H9 (cell line): ENCODE data around the gene FANCE. TPM values are rescaled to one million over a fixed set of nuclear protein-coding genes. Genes with fewer than 3 reads are reported as not detected.
A peak's percentile ranks its signal among the peaks of the same experiment; 100 is the strongest.

Experiments
- DNase-seq: peaks from one replicate; pipeline ENCODE4 v3.0.0-alpha.2; 2017
- H2AFZ ChIP-seq: one replicate; pipeline ENCODE4 v1.6.1; 2013; ENCODE audit warnings: mild to moderate bottlenecking, low read length, control low read depth, moderate library complexity
- H2AK5ac ChIP-seq: 2 replicates; pipeline ENCODE4 v1.6.1; 2013; ENCODE audit warnings: low read length, control low read depth, mixed read lengths; ENCODE audit not compliant: insufficient read length
- H2BK120ac ChIP-seq: one replicate; pipeline ENCODE4 v1.6.1; 2013; ENCODE audit warnings: low read depth, mild to moderate bottlenecking, low read length, control low read depth, inconsistent platforms; ENCODE audit not compliant: poor library complexity, severe bottlenecking
- H2BK12ac ChIP-seq: 2 replicates; pipeline ENCODE4 v1.6.1; 2013; ENCODE audit warnings: low read length, control low read depth, mixed read lengths, low read depth; ENCODE audit not compliant: insufficient read length
- H2BK15ac ChIP-seq: 2 replicates; pipeline ENCODE4 v1.6.1; 2013; ENCODE audit warnings: low read depth, low read length, control low read depth
- H2BK20ac ChIP-seq: one replicate; pipeline ENCODE4 v1.6.1; 2013; ENCODE audit warnings: low read depth, mild to moderate bottlenecking, low read length, control low read depth, inconsistent platforms; ENCODE audit not compliant: poor library complexity, severe bottlenecking
- H2BK5ac ChIP-seq: 2 replicates; pipeline ENCODE4 v1.6.1; 2013; ENCODE audit warnings: low read length, control low read depth, mixed read lengths; ENCODE audit not compliant: insufficient read length
- H3K14ac ChIP-seq: 2 replicates; pipeline ENCODE4 v1.6.1; 2013; ENCODE audit warnings: low read length, control low read depth; ENCODE audit not compliant: insufficient read depth
- H3K18ac ChIP-seq: 2 replicates; pipeline ENCODE4 v1.6.1; 2013; ENCODE audit warnings: low read depth, mild to moderate bottlenecking, mixed read lengths, low read length, control low read depth; ENCODE audit not compliant: insufficient read length
- H3K23ac ChIP-seq: 2 replicates; pipeline ENCODE4 v1.6.1; 2013; ENCODE audit warnings: low read length, control low read depth, mixed read lengths, low read depth; ENCODE audit not compliant: insufficient read length
- H3K23me2 ChIP-seq: 2 replicates; pipeline ENCODE4 v1.6.1; 2013; ENCODE audit warnings: low read depth, mild to moderate bottlenecking, mixed read lengths, low read length, control low read depth; ENCODE audit not compliant: insufficient read length, poor library complexity, severe bottlenecking
- H3K27ac ChIP-seq: 2 replicates; pipeline ENCODE4 v1.5.1; 2013; ENCODE audit warnings: low read length, control low read depth, mixed read lengths, low read depth; ENCODE audit not compliant: insufficient read length
- H3K27me3 ChIP-seq: 2 replicates; pipeline ENCODE4 v1.6.1; 2013; ENCODE audit warnings: low read length, control low read depth, inconsistent platforms; ENCODE audit not compliant: insufficient read depth
- H3K4ac ChIP-seq: 2 replicates; pipeline ENCODE4 v1.6.1; 2013; ENCODE audit warnings: low read depth, mild to moderate bottlenecking, control low read depth, inconsistent platforms, low read length, moderate library complexity
- H3K4me1 ChIP-seq: 2 replicates; pipeline ENCODE4 v1.6.1; 2013; ENCODE audit warnings: low read length, control low read depth, inconsistent platforms; ENCODE audit not compliant: insufficient read depth
- H3K4me2 ChIP-seq: 2 replicates; pipeline ENCODE4 v1.6.1; 2013; ENCODE audit warnings: low read length, control low read depth, mixed read lengths; ENCODE audit not compliant: insufficient read length, insufficient read depth
- H3K56ac ChIP-seq: 2 replicates; pipeline ENCODE4 v1.6.1; 2013; ENCODE audit warnings: low read depth, mild to moderate bottlenecking, mixed read lengths, low read length, control low read depth; ENCODE audit not compliant: insufficient read length
- H3K79me1 ChIP-seq: 2 replicates; pipeline ENCODE4 v1.6.1; 2013; ENCODE audit warnings: low read depth, mild to moderate bottlenecking, moderate library complexity, low read length, control low read depth, inconsistent platforms; ENCODE audit not compliant: insufficient read depth, poor library complexity, severe bottlenecking
- H3K79me2 ChIP-seq: 2 replicates; pipeline ENCODE4 v1.6.1; 2013; ENCODE audit warnings: low read length, control low read depth, inconsistent platforms; ENCODE audit not compliant: insufficient read depth
- H3K9ac ChIP-seq: 2 replicates; pipeline ENCODE4 v1.6.1; 2013; ENCODE audit warnings: low read length, control low read depth, mixed read lengths; ENCODE audit not compliant: insufficient read length; ENCODE audit errors: extremely low read depth
- H3K9me3 ChIP-seq: one replicate; pipeline ENCODE4 v1.6.1; 2013; ENCODE audit warnings: low read depth, low read length, inconsistent platforms; ENCODE audit not compliant: control insufficient read depth
- H3T11ph ChIP-seq: one replicate; pipeline ENCODE4 v1.6.1; 2013; ENCODE audit warnings: mild to moderate bottlenecking, low read length, control low read depth, inconsistent platforms
- H4K20me1 ChIP-seq: one replicate; pipeline ENCODE4 v1.6.1; 2013; ENCODE audit not compliant: control insufficient read depth, insufficient read length, insufficient read depth
- H4K5ac ChIP-seq: 2 replicates; pipeline ENCODE4 v1.6.1; 2013; ENCODE audit warnings: low read depth, mild to moderate bottlenecking, mixed read lengths, low read length, control low read depth; ENCODE audit not compliant: insufficient read length
- H4K8ac ChIP-seq: replicated peaks from 2 replicates; pipeline ENCODE4 v1.6.1; 2013; ENCODE audit warnings: low read length, control low read depth, mixed read lengths, low read depth; ENCODE audit not compliant: insufficient read length
- H4K91ac ChIP-seq: 2 replicates; pipeline ENCODE4 v1.6.1; 2013; ENCODE audit warnings: low read depth, mild to moderate bottlenecking, moderate library complexity, mixed read lengths, low read length, control low read depth; ENCODE audit not compliant: insufficient read length
- H3K27ac Mint-ChIP-seq, 3 experiments: 2 replicates in 2 of 3; 3 replicates in 1 of 3; pipeline ENCODE4 v1.8.0; 2020 to 2021; ENCODE audit warnings: mixed read lengths in 3 of 3, mild to moderate bottlenecking in 1 of 3, moderate library complexity in 1 of 3
- H3K27me3 Mint-ChIP-seq: 2 replicates; pipeline ENCODE4 v1.8.0; 2021; ENCODE audit warnings: low read depth, mild to moderate bottlenecking, moderate library complexity, mixed read lengths
- H3K36me3 Mint-ChIP-seq, 3 experiments: 2 replicates in 2 of 3; 3 replicates in 1 of 3; pipeline ENCODE4 v1.8.0; 2020 to 2021; ENCODE audit warnings: low read depth in 3 of 3, mixed read lengths in 3 of 3; ENCODE audit not compliant: insufficient read depth in 1 of 3
- H3K4me1 Mint-ChIP-seq, 2 experiments: 2 replicates each; pipeline ENCODE4 v1.8.0; 2020; ENCODE audit warnings: mixed read lengths in 2 of 2
- H3K4me3 Mint-ChIP-seq, 2 experiments: 2 replicates in 1 of 2; 3 replicates in 1 of 2; pipeline ENCODE4 v1.8.0; 2020 to 2021; ENCODE audit warnings: mild to moderate bottlenecking in 2 of 2, mixed read lengths in 2 of 2, moderate library complexity in 1 of 2
- H3K9me3 Mint-ChIP-seq, 2 experiments: 2 replicates in 1 of 2; 3 replicates in 1 of 2; pipeline ENCODE4 v1.8.0; 2020; ENCODE audit warnings: mild to moderate bottlenecking in 2 of 2, mixed read lengths in 2 of 2, moderate library complexity in 1 of 2
- WGBS: extraction: QIAGEN DNeasy Blood & Tissue Kit; methylation state at CpG from one replicate; pipeline ENCODE4 v1.1.7; 2013; ENCODE audit warnings: missing lambda C conversion rate, low lambda C conversion rate, mixed read lengths; ENCODE audit not compliant: insufficient read length; ENCODE audit errors: extremely low coverage; 5-methylcytosine and 5-hydroxymethylcytosine counted together
- total RNA-seq: library from RNA; stranded (reverse); gene quantifications from 2 replicates; pipeline ENCODE4 v1.2.1, GENCODE V29; 2021
- TF ChIP-seq, protein P1 (sequence below): fragments of 200-600 bp; sonication (generic); conservative IDR thresholded peaks from 3 replicates; pipeline ENCODE4 v1.8.0; 2021; ENCODE audit warnings: antibody characterized with exemption, mild to moderate bottlenecking

FANCE gene
- total RNA-seq, 1 experiment from 2014 or later: 8.4 TPM

DNA sequence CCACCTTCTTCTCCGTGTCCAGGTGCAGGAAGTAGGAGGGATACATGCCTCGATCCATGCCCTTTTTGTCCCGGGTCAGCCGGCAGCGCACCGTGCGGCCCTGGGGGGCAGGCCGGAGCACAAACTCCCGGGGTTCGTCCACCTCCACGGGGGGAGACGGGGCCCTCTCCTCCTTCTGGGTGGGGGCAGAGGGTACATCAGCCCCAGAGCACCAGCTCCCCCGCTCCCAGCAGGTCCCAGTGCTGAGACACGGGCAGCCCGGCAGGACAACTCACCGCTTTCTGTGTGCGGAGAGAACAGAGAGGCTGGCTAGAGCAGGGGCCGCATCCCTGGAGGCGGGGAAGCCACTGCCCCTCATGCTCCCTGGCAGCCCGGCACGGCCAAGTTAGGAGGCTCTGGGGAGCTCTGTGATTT is 53.9 kb downstream of the FANCE start:
- Histone ChIP-seq H3T11ph (no peak overlapping the region), H3K56ac (no peak overlapping the region), H2BK20ac (no peak overlapping the region), H4K8ac (no peak overlapping the region), H4K20me1 (no peaks in the 10 kb centered on the region), H3K18ac (peak overlapping the region; percentile 43), H3K79me2 (no peaks in the 10 kb centered on the region), H3K27ac (no peak overlapping the region), H3K23me2 (no peaks in the 10 kb centered on the region), H3K79me1 (no peaks in the 10 kb centered on the region), H4K91ac (no peak overlapping the region), H2BK12ac (no peak overlapping the region), H4K5ac (no peak overlapping the region), H3K9ac (no peak overlapping the region), H2BK120ac (no peak overlapping the region), H2BK15ac (no peak overlapping the region), H2AFZ (no peak overlapping the region), H2BK5ac (no peak overlapping the region), H3K4me1 (peaks cover 8% of the 10 kb centered on the region; the same call in 1 of the 2 replicates), H2AK5ac (no peak overlapping the region), H3K4ac (no peak overlapping the region), H3K4me2 (peak overlapping the region; percentile 10), H3K23ac (no peak overlapping the region), H3K14ac (peak overlapping the region; percentile 2; the same call in 1 of the 2 replicates), H3K9me3 (no peaks in the 10 kb centered on the region), H3K27me3 (no peaks in the 10 kb centered on the region)
- no peaks in the 10 kb centered on the region for H3K9me3 Mint-ChIP-seq
- no CpG with 5 or more reads among the region's 21 CpGs for WGBS
- TF ChIP-seq, protein P1, sequence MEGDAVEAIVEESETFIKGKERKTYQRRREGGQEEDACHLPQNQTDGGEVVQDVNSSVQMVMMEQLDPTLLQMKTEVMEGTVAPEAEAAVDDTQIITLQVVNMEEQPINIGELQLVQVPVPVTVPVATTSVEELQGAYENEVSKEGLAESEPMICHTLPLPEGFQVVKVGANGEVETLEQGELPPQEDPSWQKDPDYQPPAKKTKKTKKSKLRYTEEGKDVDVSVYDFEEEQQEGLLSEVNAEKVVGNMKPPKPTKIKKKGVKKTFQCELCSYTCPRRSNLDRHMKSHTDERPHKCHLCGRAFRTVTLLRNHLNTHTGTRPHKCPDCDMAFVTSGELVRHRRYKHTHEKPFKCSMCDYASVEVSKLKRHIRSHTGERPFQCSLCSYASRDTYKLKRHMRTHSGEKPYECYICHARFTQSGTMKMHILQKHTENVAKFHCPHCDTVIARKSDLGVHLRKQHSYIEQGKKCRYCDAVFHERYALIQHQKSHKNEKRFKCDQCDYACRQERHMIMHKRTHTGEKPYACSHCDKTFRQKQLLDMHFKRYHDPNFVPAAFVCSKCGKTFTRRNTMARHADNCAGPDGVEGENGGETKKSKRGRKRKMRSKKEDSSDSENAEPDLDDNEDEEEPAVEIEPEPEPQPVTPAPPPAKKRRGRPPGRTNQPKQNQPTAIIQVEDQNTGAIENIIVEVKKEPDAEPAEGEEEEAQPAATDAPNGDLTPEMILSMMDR: no peak
- no peak overlapping the region for H3K27ac Mint-ChIP-seq
- H3K27me3 Mint-ChIP-seq: peaks cover 24% of the 10 kb centered on the region
- peaks cover 35 to 52% of the 10 kb centered on the region in 2 experiments for H3K4me1 Mint-ChIP-seq
- H3K4me3 Mint-ChIP-seq: no peak overlapping the region; a peak in 1 of 5 replicates
- peak; percentile 48 for DNase-seq
- H3K36me3 Mint-ChIP-seq: no peaks in the 10 kb centered on the region
